RKO (cell line): Measurements from ENCODE around the gene PRKCH.

Experiments used
- DNase-seq: peaks from one replicate; pipeline ENCODE4 v3.0.0-alpha.2; 2016; ENCODE audit warnings: low spot score

The PRKCH gene

DNA sequence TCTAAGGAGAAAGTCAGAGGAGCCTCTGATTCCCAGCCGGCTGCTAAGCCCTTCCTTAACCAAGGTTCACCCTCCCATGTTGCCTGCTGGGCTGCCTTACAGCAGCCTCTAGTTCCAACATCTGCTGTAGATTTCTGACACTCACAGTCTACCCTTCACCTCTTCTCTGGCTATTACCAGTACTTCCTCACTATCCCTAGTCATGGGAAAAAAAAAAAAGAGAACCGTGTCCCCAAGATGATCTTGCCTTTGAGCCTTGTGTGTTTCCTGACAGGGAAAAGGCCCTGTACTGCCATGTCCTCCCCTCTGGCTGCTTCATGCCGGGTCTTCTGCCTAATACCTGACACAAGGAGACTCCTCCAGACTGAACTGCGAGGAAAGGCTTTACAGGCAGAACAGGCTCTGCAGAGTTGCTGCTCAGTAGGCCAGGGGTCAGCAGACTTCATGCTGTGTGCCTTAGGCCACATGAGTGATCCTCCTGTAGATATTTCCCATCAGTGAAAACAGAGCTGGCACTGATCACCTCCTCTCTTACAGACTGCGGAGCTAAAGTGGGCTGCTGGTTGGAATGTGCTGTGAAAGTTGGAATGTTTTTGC, 46.8 kb downstream of the PRKCH start:
- DNase-seq = no peak

GRCh38 chr14:61368781-61369453, 47.5 kb downstream of the PRKCH start:
- no peak for DNase-seq

DNA sequence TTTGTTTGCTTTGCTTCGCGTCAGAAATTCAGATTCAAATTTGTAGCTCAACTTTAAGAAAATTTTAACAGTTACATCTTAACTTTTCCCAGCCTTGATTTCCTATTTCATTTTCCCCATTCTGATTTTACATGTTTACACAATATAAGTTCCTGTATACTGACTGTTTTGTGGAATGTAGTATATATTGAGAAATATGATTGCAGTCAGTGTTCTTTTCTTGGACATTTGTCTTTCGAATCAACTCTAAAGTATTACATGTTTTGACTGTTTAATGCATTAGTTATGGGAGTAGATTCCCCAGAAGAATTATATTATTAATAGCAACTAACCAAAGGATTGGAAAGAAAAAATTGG, 48.1 kb downstream of the PRKCH start:
- no peak for DNase-seq

DNA sequence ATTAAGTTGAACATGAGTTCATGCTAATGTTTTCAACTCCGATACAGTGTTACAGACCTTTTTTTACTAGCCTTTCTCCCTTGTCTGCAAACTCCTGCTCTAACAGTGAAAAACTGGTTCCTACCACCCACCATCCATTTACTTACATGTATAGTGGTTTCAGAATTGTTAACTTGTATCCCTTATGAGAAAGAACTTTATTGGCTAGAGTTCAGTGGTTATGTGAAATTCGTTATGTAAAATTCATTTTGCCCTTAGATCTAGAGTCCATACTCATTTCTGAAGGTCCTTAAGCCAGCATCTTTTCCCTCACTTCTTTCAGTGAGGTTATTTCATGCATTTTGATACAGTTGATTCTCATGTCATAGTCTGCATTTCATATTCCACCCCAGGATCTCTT, 51.0 kb downstream of the PRKCH start:
- no peak for DNase-seq

DNA sequence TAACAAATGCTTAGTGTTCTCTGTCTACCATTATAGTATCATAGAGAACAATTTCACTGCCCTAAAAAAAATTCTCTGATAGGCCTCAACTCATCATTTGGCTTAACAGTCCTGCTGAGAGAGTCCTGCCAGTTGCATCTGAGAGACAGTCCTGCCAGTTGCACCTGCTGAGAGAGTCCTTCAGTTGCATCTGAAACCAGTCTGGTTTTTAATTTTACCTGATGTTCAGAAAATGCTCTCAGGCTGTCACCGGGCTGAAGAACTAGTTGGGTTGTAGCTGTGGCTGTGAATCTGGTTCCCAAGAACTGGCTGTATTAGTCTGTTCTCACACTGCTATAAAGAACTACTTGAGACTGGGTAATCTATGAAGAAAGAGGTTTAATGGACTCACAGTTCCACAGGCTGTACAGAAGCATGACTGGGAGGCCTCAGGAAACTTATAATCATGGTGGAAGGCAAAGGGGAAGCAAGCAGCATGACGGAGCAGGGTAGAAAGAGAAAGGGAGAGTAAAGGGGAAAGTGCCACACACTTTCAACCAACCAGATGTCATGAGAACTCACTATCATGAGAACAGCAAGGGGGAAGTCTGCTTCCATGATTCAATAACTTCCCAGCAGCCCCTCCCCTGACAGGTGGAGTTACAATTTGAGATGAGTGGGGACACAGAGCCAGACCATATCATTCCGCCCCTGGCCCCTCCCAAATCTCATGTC, 51.6 kb downstream of the PRKCH start:
- no peak for DNase-seq

- no peak for DNase-seq
Observed at GRCh38 chr14:61374284-61374683, 52.9 kb downstream of the PRKCH start.

- no peak for DNase-seq
Observed at GRCh38 chr14:61375218-61375617, 53.8 kb downstream of the PRKCH start.

GRCh38 chr14:61376314-61376713, 54.9 kb downstream of the PRKCH start:
- DNase-seq = no peak

DNA sequence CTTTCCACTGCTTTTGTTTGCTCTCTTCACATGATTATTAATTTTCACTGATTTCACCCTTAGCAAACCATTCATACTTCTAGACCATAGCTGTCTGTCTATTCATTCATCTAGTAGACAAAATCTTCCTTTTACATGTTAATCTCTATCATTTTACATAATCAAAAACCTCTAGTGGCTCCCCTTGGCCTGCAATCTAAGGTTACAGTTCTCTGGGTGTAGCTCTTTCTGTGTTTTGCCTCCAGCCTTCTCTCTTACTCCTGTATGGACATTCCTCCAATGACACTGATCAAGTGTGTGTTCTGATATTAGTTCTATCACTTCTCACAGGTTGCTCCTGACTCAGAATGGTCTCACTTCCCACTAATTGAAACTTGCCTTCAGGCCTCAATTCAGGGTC, 56.4 kb downstream of the PRKCH start:
- no peak for DNase-seq

DNA sequence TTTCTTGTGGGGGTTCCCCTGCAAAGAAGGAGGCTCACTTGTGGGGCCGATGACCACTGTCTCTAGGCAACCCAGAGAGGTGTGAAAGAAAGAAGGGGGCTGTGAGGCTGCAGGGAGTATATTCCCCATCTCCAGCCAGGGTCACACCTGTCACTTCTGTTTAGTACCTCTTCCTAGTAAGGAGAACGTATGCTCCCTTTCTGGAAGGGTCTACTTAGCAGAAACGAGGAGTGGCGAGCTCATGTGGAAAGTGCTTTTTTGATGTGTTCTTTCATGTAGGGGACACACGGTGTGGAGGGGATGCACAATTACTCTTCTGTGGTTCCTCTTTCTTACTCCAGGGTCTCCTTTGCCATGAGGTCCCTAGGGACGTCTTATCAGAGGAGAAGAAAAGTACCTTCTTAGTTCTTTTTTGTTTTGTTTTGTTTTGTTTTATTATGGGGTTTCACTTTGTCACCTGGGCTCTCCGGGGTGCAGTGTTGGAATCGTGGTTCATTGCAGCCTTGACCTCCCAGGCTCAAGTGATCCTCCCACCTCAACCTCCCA, 58.3 kb downstream of the PRKCH start:
- no peak for DNase-seq

DNA sequence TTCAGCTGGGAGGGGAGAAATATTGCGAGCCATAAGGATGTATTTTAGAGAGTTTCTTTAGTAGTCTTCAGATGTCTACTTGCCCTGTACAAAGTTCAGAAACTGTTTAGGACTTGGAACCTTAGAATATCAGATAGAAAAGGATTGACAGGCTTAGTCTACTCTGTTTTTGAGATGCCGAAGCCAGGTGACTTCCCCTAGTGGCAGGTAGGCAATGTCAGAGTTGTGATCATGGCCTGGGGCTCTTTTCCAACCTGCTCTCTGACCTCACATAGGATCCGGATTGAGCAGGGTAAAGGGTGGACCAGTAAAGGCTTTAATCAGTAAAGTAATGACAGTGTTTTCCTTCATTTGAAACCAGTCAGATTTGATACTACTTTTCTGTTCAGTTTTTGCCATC, 59.6 kb downstream of the PRKCH start:
- no peak for DNase-seq

DNA sequence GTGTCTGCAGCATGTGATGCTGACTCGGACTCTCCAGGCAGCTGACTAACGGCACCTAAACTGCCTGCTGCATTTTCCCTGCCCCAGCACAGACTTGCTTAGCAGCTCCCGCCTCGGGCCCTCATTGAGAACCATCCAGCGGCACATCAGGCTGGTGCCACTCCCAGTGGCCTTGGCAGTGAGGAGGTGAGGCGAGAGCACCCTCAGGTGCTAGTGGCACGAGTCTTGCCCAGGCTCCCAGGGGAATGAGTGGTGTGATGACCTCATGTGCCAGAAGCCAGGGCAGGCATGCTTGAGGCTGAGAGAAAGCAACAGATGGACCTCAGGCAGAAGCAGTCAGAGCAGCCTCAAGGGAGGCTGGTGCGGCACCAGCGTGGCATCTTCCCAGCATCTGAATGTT, 60.2 kb downstream of the PRKCH start:
- no peak for DNase-seq

- no peak for DNase-seq
Observed at GRCh38 chr14:61382842-61383241, 61.5 kb downstream of the PRKCH start.

- DNase-seq = no peak
Observed at GRCh38 chr14:61385002-61385685, 63.8 kb downstream of the PRKCH start.

DNA sequence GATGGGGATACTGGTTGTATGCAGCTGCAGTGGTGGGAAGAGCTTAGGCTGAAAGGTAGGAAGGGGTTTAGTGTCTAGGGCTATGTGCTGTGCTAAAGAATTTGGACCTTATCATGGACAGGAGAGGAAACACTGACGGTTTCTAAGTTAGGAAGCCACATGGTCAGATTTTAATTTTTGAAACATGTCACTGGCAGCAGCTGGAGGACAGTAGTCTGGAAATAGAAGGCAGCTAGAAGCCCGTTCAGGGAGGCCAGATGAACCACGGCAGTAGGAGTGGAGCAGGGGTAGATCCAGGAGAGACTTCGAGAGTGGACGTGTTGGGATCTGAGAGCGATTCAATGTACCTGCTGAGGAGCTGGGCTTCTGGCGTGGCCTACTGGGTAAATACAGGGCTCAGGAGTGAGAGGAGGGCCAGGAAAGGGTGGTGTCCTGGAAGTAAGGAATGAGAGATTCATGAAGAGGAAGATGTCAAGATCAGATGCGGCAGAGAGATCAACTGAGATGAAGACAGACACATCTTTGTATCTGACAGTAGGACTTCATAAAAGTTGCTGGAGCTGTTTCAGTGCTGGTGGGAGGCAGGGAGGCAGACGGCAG, 64.9 kb downstream of the PRKCH start:
- DNase-seq = no peak

GRCh38 chr14:61387076-61387475, 65.7 kb downstream of the PRKCH start:
- no peak for DNase-seq

- DNase-seq = no peak
Observed at GRCh38 chr14:61388173-61388975, 67.0 kb downstream of the PRKCH start.

GRCh38 chr14:61388976-61389576, 67.7 kb downstream of the PRKCH start:
- DNase-seq = no peak

- DNase-seq = no peak
Observed at GRCh38 chr14:61391119-61391518, 69.7 kb downstream of the PRKCH start.

DNA sequence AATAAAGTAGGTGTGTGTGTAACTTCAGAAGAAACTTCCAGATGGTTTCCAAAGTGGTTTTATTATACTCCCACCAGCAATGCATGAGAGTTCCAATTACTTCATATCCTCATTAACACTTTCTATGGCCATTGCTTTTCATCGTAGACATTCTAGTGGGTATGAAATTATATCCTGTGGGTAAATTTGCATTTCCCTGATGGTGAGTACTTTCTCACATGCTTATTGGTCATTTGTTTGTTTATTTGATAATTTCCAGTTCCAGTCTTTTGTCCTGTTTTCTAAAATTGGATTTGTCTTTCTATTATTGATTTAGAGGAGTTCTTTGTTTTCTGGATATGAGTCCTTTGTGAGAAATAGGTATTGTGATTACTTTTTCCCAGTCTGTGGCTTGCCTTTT, 70.9 kb downstream of the PRKCH start:
- DNase-seq = no peak

DNA sequence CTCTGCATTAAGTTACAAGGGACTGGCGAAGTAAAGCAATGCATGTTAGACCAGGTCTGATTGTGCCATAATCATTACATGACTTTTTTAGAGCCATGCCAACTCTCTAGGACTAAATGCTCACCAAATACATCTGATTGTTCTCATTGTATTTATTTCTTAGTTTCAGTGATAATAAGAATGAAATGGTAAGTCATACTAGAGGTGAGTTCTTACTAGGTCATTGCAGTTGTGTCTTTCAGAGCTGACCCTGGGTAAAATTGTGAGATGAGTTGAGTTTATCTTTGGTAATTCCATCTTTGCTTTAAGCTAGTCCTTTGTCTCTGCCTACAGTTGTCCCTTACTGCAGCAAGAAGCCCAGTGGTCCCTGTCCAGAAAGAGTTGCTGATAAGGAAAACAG, 73.2 kb downstream of the PRKCH start:
- DNase-seq = no peak
